NCI-H2081 (cell line): ENCODE measurements around the gene ENTPD2.
"Not testable (repeated sequence)": the region's sequence is repeated elsewhere in the genome, so short reads cannot be mapped to it uniquely, and the experiment has no call there.

Source experiments
- DNase-seq, 2 experiments: peaks; one replicate each; lab custom pipeline; 2025; lab: John Stamatoyannopoulos, UW

The ENTPD2 gene

GRCh38 chr9:137064027-137064879 lies 10.4 kb upstream of the ENTPD2 start:
- peak in 1 of 2 experiments; percentile 44 for DNase-seq

GRCh38 chr9:137063311-137064026 lies 9.6 kb upstream of the ENTPD2 start:
- no peak for DNase-seq

- DNase-seq: not testable (repeated sequence)
These were observed 8.9 kb upstream of the ENTPD2 start for GRCh38 chr9:137062798-137063197.

GRCh38 chr9:137062384-137062783 lies 8.5 kb upstream of the ENTPD2 start:
- no peak for DNase-seq

GRCh38 chr9:137058521-137059234 lies 4.8 kb upstream of the ENTPD2 start:
- peak; percentile 38 to 67 for DNase-seq

GRCh38 chr9:137057545-137057944 lies 3.7 kb upstream of the ENTPD2 start:
- DNase-seq: peak; percentile 49 to 75

GRCh38 chr9:137056739-137057415 lies 3.0 kb upstream of the ENTPD2 start:
- peak in 1 of 2 experiments; percentile 37 for DNase-seq

GRCh38 chr9:137055385-137056364 lies 1.8 kb upstream of the ENTPD2 start:
- DNase-seq: peak; percentile 75 to 86

GRCh38 chr9:137054932-137055384 lies 1.1 kb upstream of the ENTPD2 start:
- no peak for DNase-seq

GRCh38 chr9:137052998-137053943 lies 590 bp downstream of the ENTPD2 start:
- no peak for DNase-seq

- DNase-seq: no peak
These were observed 1.6 kb downstream of the ENTPD2 start for GRCh38 chr9:137052293-137052692.

GRCh38 chr9:137051145-137051724 lies 2.6 kb downstream of the ENTPD2 start:
- no peak for DNase-seq

- DNase-seq: no peak
These were observed 3.3 kb downstream of the ENTPD2 start for GRCh38 chr9:137050570-137050969.

GRCh38 chr9:137049544-137050449 lies 4.1 kb downstream of the ENTPD2 start:
- DNase-seq: peak; percentile 38 to 56

- DNase-seq: no peak
These were observed 5.0 kb downstream of the ENTPD2 start for GRCh38 chr9:137048655-137049543.

GRCh38 chr9:137046088-137046787 lies 7.6 kb downstream of the ENTPD2 start, which contains the start of gene NPDC1:
NPDC1 (minus strand) TSS chr9:137046177; CDS start chr9:137045989, 188 bp downstream.
- DNase-seq: peak; percentile 85 to 90
